Kidney epithelial cell (primary cell): ENCODE results near the gene ULBP1. TPM values are rescaled to one million over a fixed set of nuclear protein-coding genes. Genes with fewer than 3 reads are reported as not detected.
"Not testable (repeated sequence)": the region's sequence is repeated elsewhere in the genome, so short reads cannot be mapped to it uniquely, and the experiment has no call there.

Experiments
- DNase-seq: peaks from one replicate; pipeline ENCODE4 v3.0.0-alpha.2; 2010; ENCODE audit warnings: low read depth
- H3K27me3 ChIP-seq: 2 replicates; pipeline ENCODE4 v1.6.0; 2011; ENCODE audit warnings: low read length; ENCODE audit not compliant: control insufficient read depth, insufficient read depth
- H3K36me3 ChIP-seq: 2 replicates; pipeline ENCODE4 v1.5.1; 2011; ENCODE audit warnings: low read length; ENCODE audit not compliant: control insufficient read depth, insufficient read depth
- H3K4me3 ChIP-seq: 2 replicates; pipeline ENCODE4 v1.5.1; 2011; ENCODE audit warnings: low read depth, mild to moderate bottlenecking, control low read depth, low read length
- CTCF ChIP-seq: IDR thresholded peaks from 2 replicates; pipeline ENCODE4 v1.5.1; 2011; ENCODE audit warnings: mild to moderate bottlenecking, moderate library complexity, low read length, control low read depth, inconsistent platforms; ENCODE audit not compliant: insufficient read depth, poor library complexity, severe bottlenecking
- total RNA-seq: library from RNA; depleted of rRNA; stranded (reverse); fragments of >200 nt; gene quantifications from 2 replicates; pipeline ENCODE4 v1.2.3, GENCODE V29; 2015

Gene ULBP1
- total RNA-seq, 1 donor from 2014 or later, result 6.0 TPM

DNA sequence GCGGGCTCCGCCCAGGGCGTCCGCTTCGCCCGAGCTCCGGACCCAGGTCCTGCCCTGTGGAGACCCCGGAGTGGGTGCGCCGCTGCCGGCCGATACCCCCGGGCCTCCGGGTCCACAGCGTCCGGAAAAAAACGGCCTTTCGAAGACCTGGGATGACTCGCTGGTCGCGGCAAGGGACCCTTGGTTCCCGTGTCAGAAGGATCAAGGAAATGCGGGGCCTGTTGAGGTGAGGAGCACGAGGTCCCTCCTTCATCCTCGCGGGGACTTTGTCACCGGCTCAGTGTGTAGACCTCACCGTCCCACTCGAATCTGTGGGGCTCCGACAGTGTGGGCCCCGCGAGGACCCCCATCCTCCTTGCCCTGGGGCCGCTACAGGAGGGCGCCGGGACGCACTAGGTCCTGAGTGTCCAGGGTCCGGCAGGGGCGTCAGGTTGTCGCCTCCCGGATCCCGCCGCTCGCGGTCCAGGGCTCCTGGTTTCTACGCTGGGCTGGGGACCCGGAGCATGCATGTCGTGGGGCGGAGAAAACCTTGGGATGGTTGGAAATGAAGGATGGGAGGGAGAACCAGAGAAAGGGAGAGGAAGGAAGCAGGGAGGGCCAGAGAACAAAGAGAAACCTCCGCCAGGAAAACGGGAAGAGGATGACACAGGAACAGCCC, 51.0 kb downstream of the ULBP1 start:
- not testable (repeated sequence) for H3K4me3 ChIP-seq, H3K36me3 ChIP-seq, DNase-seq
- peaks cover 47% of the 10 kb centered on the region for H3K27me3 ChIP-seq

DNA sequence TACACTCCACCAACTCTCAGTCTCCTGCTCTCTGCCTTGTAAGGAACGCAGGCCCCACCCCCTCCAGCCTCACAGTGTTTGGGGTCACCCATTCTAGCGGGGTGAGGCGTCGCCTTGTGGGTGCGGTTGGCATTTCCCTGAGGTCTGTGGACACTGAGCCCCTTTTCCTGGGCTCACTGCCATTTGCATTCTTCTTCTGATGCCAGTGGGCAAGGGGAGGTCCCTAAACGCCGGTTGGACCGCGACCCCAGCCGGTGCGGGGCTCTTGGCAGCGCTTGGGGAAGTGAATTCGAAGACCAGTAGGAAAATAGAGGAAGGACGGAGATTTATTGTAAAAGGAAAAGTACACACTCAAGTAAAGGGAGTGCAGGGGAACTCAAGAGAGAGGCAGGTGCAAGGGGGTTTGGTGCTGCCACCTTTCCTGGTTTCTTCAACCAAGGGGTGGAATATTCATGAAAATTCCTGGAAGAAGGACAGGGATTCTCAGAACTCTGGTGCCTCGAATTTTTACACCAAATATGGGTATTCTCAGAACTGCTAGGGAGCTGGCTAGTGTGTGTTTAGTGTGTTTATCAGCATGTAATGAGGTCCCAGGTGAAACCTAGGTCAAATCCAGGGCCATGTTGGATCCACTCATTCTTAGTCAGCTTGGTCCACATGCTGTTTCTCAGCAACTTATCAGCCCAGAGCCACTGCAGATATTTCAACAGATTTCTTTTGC, 51.7 kb downstream of the ULBP1 start:
- H3K4me3 ChIP-seq, DNase-seq, H3K36me3 ChIP-seq: not testable (repeated sequence)
- peaks cover 42% of the 10 kb centered on the region for H3K27me3 ChIP-seq

DNA sequence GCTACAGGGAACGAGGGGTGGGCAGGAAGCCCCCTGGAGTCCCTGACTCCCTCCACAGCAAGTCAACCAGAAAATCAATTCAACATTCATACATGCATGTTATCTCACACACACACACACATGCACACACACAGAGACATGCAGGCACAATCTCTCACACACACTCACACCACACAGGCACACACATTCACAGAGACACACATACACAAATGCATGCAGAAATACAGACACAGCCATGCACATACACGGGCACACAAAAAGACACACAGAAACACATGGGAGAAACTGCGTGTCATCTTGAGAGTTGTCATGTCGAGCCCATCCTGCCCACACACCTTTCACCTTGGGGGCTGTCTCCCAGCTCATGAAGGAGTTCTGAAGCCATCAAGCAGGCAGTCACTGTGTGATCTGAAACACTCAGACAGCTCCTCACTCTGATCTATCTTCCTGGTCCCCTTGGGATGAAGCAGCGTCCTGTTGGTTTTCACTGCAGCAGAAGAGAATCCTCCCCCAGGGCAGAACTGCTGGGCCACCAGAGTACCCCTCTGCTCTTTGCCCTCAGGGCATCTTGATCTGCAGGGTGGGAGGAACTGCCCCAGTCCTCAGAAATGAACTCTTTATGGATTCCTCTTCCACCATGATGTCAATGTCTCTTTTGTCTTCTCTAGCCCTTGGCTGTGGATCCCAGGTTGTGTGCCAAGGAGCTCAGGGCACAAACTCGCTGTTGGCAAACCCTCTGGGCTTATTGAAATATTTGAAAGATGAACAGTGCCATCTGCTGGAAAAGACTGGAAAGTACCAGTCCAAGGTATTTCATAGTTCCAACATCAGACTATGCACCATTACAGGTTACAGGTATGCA, 52.8 kb downstream of the ULBP1 start:
- Histone ChIP-seq H3K36me3 (no peaks in the 10 kb centered on the region), H3K27me3 (peaks cover 42% of the 10 kb centered on the region), H3K4me3 (no peak overlapping the region)
- no peak for DNase-seq
- peak; percentile 43 for TF ChIP-seq CTCF

- DNase-seq, H3K36me3 ChIP-seq, H3K4me3 ChIP-seq: not testable (repeated sequence)
- H3K27me3 ChIP-seq, result peaks cover 39% of the 10 kb centered on the region
Measured at GRCh38 chr6:150017186-150017521, 53.4 kb downstream of the ULBP1 start.

- peaks cover 27% of the 10 kb centered on the region for H3K27me3 ChIP-seq
- no peaks in the 10 kb centered on the region for H3K36me3 ChIP-seq
- no peak for TF ChIP-seq CTCF
- DNase-seq, result no peak
- no peak overlapping the region for H3K4me3 ChIP-seq
Measured at GRCh38 chr6:150018846-150019580, 55.3 kb downstream of the ULBP1 start.

DNA sequence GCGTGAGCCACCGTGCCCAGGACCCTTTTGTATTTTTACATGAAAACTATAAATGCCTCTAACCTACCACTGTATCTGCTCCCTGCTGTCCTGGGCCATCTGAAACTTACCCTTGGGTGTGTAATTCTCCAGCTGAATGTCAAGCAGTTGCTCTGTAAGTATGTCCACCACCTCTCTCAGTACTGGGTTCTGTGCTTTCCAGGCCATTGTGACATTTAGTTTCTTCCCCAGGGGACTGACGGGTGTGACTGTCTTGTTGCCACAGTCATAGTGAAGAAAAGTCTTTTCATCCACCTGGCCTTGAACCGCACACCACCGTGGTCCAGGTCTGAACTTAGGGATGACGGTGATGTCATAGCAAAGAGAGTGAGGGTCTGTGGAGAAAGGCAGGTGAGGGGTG, 58.1 kb downstream of the ULBP1 start:
- DNase-seq, H3K4me3 ChIP-seq, H3K36me3 ChIP-seq: not testable (repeated sequence)
- H3K27me3 ChIP-seq, result peaks cover 10% of the 10 kb centered on the region

Other genes starting within 250 kb of the ULBP1 start
- gene LATS1, start 245.8 kb upstream of the ULBP1 start, total RNA-seq, result 20.5 and 23.2 TPM in 2 replicates
- gene NUP43, start 217.4 kb upstream of the ULBP1 start, total RNA-seq, result 26.5 and 26.9 TPM in 2 replicates
- gene PCMT1, start 214.2 kb upstream of the ULBP1 start, total RNA-seq, result 110 and 112 TPM in 2 replicates
- gene LRP11, start 99.6 kb upstream of the ULBP1 start, total RNA-seq, result 34.9 and 37.9 TPM in 2 replicates
- gene RAET1E, start 65.8 kb upstream of the ULBP1 start, total RNA-seq, result not detected in 2 replicates
- not detected in 2 replicates for gene RAET1G, start 40.8 kb upstream of the ULBP1 start, total RNA-seq
- gene ULBP2, start 21.9 kb upstream of the ULBP1 start, total RNA-seq, result 3.5 and 6.1 TPM in 2 replicates
- gene RAET1L, start 61.6 kb downstream of the ULBP1 start, total RNA-seq, result 1.5 and 1.8 TPM in 2 replicates
- 8.0 and 14.8 TPM in 2 replicates for gene ULBP3, start 105.2 kb downstream of the ULBP1 start, total RNA-seq
- gene PPP1R14C, start 179.1 kb downstream of the ULBP1 start, total RNA-seq, result 37.0 and 45.5 TPM in 2 replicates